DND-41 (cell line): Measurements from ENCODE around the gene GPX5.

Source experiments
- EZH2 ChIP-seq: IDR thresholded peaks from 3 replicates; pipeline ENCODE4 v1.6.1; 2012; ENCODE audit warnings: borderline replicate concordance, low read depth, mild to moderate bottlenecking, moderate library complexity, low read length, inconsistent platforms; ENCODE audit not compliant: severe bottlenecking
- TF ChIP-seq, protein P1 (sequence below): IDR thresholded peaks from 2 replicates; pipeline ENCODE4 v1.5.1; 2012; ENCODE audit warnings: borderline replicate concordance, low read length, moderate library complexity, mild to moderate bottlenecking; ENCODE audit not compliant: poor library complexity, severe bottlenecking; ENCODE audit errors: extremely low read depth

DNA sequence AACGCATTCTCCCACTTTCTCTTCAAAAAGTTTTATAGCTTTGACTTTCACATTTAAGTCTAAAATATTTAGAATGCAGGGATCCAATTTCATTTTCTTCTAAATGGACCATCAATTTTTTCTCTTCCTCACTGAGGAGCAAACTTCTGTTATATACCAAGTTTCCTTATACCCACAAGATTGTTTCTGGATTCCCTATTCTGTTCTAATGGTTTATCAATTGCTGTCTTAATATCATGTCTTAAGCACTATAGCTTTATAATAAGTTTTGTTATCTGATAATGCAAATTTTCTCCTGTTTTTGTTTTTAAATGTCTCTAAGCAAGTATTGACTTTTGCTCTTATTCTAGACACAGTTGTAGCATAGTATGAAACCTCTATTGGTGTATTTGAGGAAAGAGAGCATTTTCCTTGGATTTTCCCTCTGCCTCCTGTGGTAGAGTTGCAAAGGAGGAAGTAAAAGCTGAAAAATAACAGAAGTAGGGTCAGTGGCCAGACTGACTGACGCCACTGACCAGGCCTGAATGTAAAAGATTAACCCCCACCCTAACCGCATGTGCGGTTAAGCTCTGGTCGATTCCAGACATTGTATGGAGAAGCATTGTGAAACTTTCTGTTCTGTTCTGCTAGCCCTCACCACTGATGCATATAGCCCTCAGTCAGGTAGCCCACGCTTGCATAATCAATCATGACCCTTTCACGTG is 40.3 kb downstream of the GPX5 start:
- TF ChIP-seq, protein P1, sequence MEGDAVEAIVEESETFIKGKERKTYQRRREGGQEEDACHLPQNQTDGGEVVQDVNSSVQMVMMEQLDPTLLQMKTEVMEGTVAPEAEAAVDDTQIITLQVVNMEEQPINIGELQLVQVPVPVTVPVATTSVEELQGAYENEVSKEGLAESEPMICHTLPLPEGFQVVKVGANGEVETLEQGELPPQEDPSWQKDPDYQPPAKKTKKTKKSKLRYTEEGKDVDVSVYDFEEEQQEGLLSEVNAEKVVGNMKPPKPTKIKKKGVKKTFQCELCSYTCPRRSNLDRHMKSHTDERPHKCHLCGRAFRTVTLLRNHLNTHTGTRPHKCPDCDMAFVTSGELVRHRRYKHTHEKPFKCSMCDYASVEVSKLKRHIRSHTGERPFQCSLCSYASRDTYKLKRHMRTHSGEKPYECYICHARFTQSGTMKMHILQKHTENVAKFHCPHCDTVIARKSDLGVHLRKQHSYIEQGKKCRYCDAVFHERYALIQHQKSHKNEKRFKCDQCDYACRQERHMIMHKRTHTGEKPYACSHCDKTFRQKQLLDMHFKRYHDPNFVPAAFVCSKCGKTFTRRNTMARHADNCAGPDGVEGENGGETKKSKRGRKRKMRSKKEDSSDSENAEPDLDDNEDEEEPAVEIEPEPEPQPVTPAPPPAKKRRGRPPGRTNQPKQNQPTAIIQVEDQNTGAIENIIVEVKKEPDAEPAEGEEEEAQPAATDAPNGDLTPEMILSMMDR = no peak
- no peak for TF ChIP-seq EZH2
